Lower leg skin (tissue), 3 donors: ENCODE results near the gene NTNG1.

Experiments used
- POLR2A ChIP-seq, 2 donors: fragments of 450-650 bp; IDR thresholded peaks; one replicate each; pipeline ENCODE4 v1.6.1; 2016 to 2017; ENCODE audit warnings: antibody characterized with exemption in 2 of 2, mild to moderate bottlenecking in 1 of 2, moderate library complexity in 1 of 2
- TF ChIP-seq, protein P1 (sequence below), 3 donors: fragments of 450-650 bp; IDR thresholded peaks; one replicate each; pipeline ENCODE4 v1.5.1; 2016; ENCODE audit warnings: antibody characterized with exemption in 3 of 3, mild to moderate bottlenecking in 3 of 3, moderate library complexity in 2 of 3

DNA sequence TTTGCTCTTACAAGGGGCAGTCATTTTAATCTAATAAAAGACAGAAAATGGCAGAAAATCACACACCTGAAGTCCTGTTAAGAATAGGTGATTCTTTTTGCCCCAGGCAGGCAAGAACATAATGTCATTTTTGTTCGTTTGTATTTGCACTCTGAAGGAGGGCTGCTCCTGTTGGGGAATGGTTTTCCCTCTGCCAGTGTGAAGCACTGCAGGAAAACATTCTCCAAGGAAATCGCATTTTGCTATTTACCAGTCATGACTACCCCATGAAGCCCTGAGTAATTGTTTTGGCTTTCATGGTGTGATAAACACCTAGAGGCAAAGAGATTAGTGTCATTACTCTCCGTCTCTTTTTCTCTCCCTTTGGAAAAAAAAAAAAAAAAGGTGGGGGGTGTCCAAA, 345.5 kb downstream of the NTNG1 start:
- TF ChIP-seq, protein P1, sequence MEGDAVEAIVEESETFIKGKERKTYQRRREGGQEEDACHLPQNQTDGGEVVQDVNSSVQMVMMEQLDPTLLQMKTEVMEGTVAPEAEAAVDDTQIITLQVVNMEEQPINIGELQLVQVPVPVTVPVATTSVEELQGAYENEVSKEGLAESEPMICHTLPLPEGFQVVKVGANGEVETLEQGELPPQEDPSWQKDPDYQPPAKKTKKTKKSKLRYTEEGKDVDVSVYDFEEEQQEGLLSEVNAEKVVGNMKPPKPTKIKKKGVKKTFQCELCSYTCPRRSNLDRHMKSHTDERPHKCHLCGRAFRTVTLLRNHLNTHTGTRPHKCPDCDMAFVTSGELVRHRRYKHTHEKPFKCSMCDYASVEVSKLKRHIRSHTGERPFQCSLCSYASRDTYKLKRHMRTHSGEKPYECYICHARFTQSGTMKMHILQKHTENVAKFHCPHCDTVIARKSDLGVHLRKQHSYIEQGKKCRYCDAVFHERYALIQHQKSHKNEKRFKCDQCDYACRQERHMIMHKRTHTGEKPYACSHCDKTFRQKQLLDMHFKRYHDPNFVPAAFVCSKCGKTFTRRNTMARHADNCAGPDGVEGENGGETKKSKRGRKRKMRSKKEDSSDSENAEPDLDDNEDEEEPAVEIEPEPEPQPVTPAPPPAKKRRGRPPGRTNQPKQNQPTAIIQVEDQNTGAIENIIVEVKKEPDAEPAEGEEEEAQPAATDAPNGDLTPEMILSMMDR (IDR thresholded peaks at IDR 0.05) = no peak
- no peak for TF ChIP-seq POLR2A (IDR thresholded peaks at IDR 0.05)
